Testis (tissue), 2 donors: ENCODE measurements around the gene ZNF678.

Experiments
- POLR2A ChIP-seq: fragments of 450-650 bp; IDR thresholded peaks from one replicate; pipeline ENCODE4 v1.6.1; 2017; ENCODE audit warnings: antibody characterized with exemption, mild to moderate bottlenecking, moderate library complexity
- TF ChIP-seq, protein P1 (sequence below), 3 experiments: fragments of 450-650 bp in 2 of 3; fragments of 200-600 bp in 1 of 3; sonication (generic) in 1 of 3; IDR thresholded peaks; one replicate each; pipeline ENCODE4 v1.5.1; 2016 to 2019; ENCODE audit warnings: antibody characterized with exemption in 3 of 3, mild to moderate bottlenecking in 2 of 3, moderate library complexity in 1 of 3

DNA sequence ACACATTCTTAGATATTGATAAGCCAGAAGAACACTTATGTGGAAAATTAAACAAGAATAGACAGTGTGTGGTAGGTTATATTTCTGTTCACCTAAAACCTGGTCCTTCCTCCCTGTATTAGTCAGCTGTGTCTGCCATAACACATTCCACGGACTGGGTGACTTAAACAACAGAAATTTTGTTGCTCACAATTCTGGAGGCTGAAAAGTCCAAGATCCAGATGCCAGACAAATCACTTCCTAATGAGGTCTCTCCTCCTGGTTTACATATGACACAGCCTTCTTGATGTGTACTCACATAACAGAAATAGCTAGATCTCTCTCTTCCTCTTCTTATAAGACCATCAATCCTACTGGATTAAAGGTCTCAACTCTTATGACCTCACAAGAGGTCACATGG is 146.1 kb downstream of the ZNF678 start:
- no peak for TF ChIP-seq POLR2A
- TF ChIP-seq, protein P1, sequence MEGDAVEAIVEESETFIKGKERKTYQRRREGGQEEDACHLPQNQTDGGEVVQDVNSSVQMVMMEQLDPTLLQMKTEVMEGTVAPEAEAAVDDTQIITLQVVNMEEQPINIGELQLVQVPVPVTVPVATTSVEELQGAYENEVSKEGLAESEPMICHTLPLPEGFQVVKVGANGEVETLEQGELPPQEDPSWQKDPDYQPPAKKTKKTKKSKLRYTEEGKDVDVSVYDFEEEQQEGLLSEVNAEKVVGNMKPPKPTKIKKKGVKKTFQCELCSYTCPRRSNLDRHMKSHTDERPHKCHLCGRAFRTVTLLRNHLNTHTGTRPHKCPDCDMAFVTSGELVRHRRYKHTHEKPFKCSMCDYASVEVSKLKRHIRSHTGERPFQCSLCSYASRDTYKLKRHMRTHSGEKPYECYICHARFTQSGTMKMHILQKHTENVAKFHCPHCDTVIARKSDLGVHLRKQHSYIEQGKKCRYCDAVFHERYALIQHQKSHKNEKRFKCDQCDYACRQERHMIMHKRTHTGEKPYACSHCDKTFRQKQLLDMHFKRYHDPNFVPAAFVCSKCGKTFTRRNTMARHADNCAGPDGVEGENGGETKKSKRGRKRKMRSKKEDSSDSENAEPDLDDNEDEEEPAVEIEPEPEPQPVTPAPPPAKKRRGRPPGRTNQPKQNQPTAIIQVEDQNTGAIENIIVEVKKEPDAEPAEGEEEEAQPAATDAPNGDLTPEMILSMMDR (IDR thresholded peaks at IDR 0.05): no peak
